HCT116 (cell line): ENCODE measurements around the gene NOC4L. TPM values are rescaled to one million over a fixed set of nuclear protein-coding genes. Genes with fewer than 3 reads are reported as not detected.
A peak's percentile ranks its signal among the peaks of the same experiment; 100 is the strongest.

Experiments
- ATAC-seq: fragments of 200-7000 bp; cut with Tn5 transposase; 2 replicates; pipeline ENCODE4 v1.9.1; 2020; ENCODE audit warnings: mild to moderate bottlenecking, moderate library complexity
- BruUV-seq: library from RNA; stranded (reverse); fragments of 400-500 nt; replicated peaks from 2 replicates; lab custom pipeline; 2021; lab: Mats Ljungman, UMichigan
- CTCF ChIA-PET: fragments of 300-600 bp; sonication (Branson Sonifier 250); formaldehyde crosslinking; loops from one replicate; lab custom pipeline; 2021; ENCODE audit warnings: antibody characterized with exemption; lab: Charles Lee
- POLR2A ChIA-PET: fragments of 300-600, 350-600 bp; sonication (Branson Sonifier 250); formaldehyde crosslinking; loops from one replicate; lab custom pipeline; 2021; ENCODE audit warnings: antibody characterized with exemption; lab: Charles Lee
- RAD21 ChIA-PET, 2 experiments: fragments of 300-600 bp; sonication (Branson Sonifier 250); formaldehyde crosslinking; loops; one replicate each; lab custom pipeline; 2023; ENCODE audit warnings: low total read pairs in 2 of 2; ENCODE audit not compliant: uncharacterized antibody in 2 of 2, unreplicated experiment in 2 of 2, low non-redundant PET in 1 of 2; lab: Charles Lee
- DNase-seq: peaks from one replicate; pipeline ENCODE4 v3.0.0-alpha.2; 2010; ENCODE audit warnings: low read depth, low spot score
- H2AFZ ChIP-seq: fragments of 200-600 bp; shearing (Covaris generic), sonication (generic); 2 replicates; pipeline ENCODE4 v1.6.1; 2017; ENCODE audit warnings: low read depth, mixed run types, mixed read lengths, antibody characterized with exemption, low read length; ENCODE audit not compliant: poor library complexity, severe bottlenecking
- H3K27ac ChIP-seq: 2 replicates; pipeline ENCODE4 v1.5.1; 2012; ENCODE audit warnings: low read depth, low read length
- H3K27me3 ChIP-seq: fragments of 200-600 bp; sonication (generic); 2 replicates; pipeline ENCODE4 v1.6.1; 2016; ENCODE audit warnings: mixed run types, low read length, mixed read lengths; ENCODE audit not compliant: insufficient read depth
- H3K36me3 ChIP-seq, 2 experiments: fragments of 200-500 bp in 1 of 2; fragments of 200-600 bp in 1 of 2; sonication (Bioruptor generic) in 1 of 2; sonication (generic) in 1 of 2; 2 replicates each; pipeline versions ENCODE4 v1.5.1 to v1.6.1; 2014 to 2016; ENCODE audit warnings: low read length in 2 of 2, inconsistent platforms in 1 of 2, mixed read lengths in 1 of 2, mixed run types in 1 of 2; ENCODE audit not compliant: insufficient read depth in 2 of 2, control insufficient read depth in 1 of 2
- H3K4me1 ChIP-seq, 2 experiments: fragments of 200-600 bp in 1 of 2; sonication (generic) in 1 of 2; 2 replicates each; pipeline versions ENCODE4 v1.5.1 to v1.6.1; 2012 to 2017; ENCODE audit warnings: low read length in 2 of 2, inconsistent platforms in 1 of 2, mild to moderate bottlenecking in 1 of 2, mixed read lengths in 1 of 2, mixed run types in 1 of 2, moderate library complexity in 1 of 2; ENCODE audit not compliant: insufficient read depth in 2 of 2, control insufficient read depth in 1 of 2
- H3K4me2 ChIP-seq: fragments of 200-600 bp; sonication (generic); 2 replicates; pipeline ENCODE4 v1.6.1; 2017; ENCODE audit warnings: mixed run types, low read length, mixed read lengths
- H3K4me3 ChIP-seq, 2 experiments: fragments of 200-600 bp in 1 of 2; sonication (generic) in 1 of 2; replicated peaks in 1 of 2; 2 replicates each; pipeline ENCODE4 v1.5.1; 2011 to 2016; ENCODE audit warnings: low read length in 2 of 2, control low read depth in 1 of 2, low read depth in 1 of 2, mild to moderate bottlenecking in 1 of 2, mixed read lengths in 1 of 2, mixed run types in 1 of 2
- H3K79me2 ChIP-seq: fragments of 200-600 bp; sonication (generic); 2 replicates; pipeline ENCODE4 v1.6.1; 2017; ENCODE audit warnings: mild to moderate bottlenecking, mixed run types, low read length, moderate library complexity, mixed read lengths; ENCODE audit not compliant: insufficient read depth
- H3K9ac ChIP-seq: fragments of 200-600 bp; sonication (generic); 2 replicates; pipeline ENCODE4 v1.6.1; 2016; ENCODE audit warnings: low read length, mixed read lengths
- H3K9me2 ChIP-seq: fragments of 200-600 bp; sonication (generic), shearing (Covaris generic); 2 replicates; pipeline ENCODE4 v1.6.1; 2017; ENCODE audit warnings: mixed run types, mild to moderate bottlenecking, moderate library complexity; ENCODE audit not compliant: insufficient read depth
- H3K9me3 ChIP-seq, 2 experiments: fragments of 200-500 bp in 1 of 2; fragments of 200-600 bp in 1 of 2; sonication (Bioruptor generic) in 1 of 2; sonication (generic) in 1 of 2; 2 replicates each; pipeline ENCODE4 v1.6.1; 2014 to 2017; ENCODE audit warnings: low read length in 2 of 2, mixed read lengths in 2 of 2, inconsistent platforms in 1 of 2, low read depth in 1 of 2, mild to moderate bottlenecking in 1 of 2, mixed run types in 1 of 2, moderate library complexity in 1 of 2; ENCODE audit not compliant: control insufficient read depth in 1 of 2, insufficient read depth in 1 of 2
- H4K20me1 ChIP-seq: fragments of 200-600 bp; sonication (generic), shearing (Covaris generic); 2 replicates; pipeline ENCODE4 v1.6.1; 2017; ENCODE audit warnings: mixed run types, mild to moderate bottlenecking, moderate library complexity; ENCODE audit not compliant: insufficient read depth
- EGR1 ChIP-seq: IDR thresholded peaks from 2 replicates; pipeline ENCODE4 v1.6.1; 2012; ENCODE audit warnings: low read depth
- ELF1 ChIP-seq: IDR thresholded peaks from 2 replicates; pipeline ENCODE4 v1.6.1; 2012; ENCODE audit warnings: low read depth, borderline replicate concordance
- EZH2phosphoT487 ChIP-seq: fragments of 200-600 bp; IDR thresholded peaks from 2 replicates; pipeline ENCODE4 v1.6.1; 2018; ENCODE audit warnings: antibody characterized with exemption, borderline replicate concordance
- FOSL1 ChIP-seq: IDR thresholded peaks from 2 replicates; pipeline ENCODE4 v1.6.1; 2012; ENCODE audit warnings: low read depth
- POLR2A ChIP-seq: IDR thresholded peaks from 2 replicates; pipeline ENCODE4 v1.7.0; 2011; ENCODE audit warnings: borderline replicate concordance; ENCODE audit not compliant: insufficient read depth, insufficient read length; ENCODE audit errors: extremely low read depth
- RAD21 ChIP-seq: IDR thresholded peaks from 2 replicates; pipeline ENCODE4 v1.6.1; 2012; ENCODE audit warnings: low read depth, mild to moderate bottlenecking
- SP1 ChIP-seq: IDR thresholded peaks from 2 replicates; pipeline ENCODE4 v1.6.1; 2012; ENCODE audit warnings: low read depth
- SRF ChIP-seq: IDR thresholded peaks from 2 replicates; pipeline ENCODE4 v1.6.1; 2012; ENCODE audit warnings: low read depth
- YY1 ChIP-seq: IDR thresholded peaks from 2 replicates; pipeline ENCODE4 v1.6.1; 2011; ENCODE audit warnings: low read length, low read depth, moderate library complexity, mild to moderate bottlenecking; ENCODE audit not compliant: insufficient replicate concordance; ENCODE audit errors: extremely low read depth
- ZNF274 ChIP-seq: fragments of 200-500 bp; sonication (Bioruptor generic); IDR thresholded peaks from 2 replicates; pipeline ENCODE4 v1.6.1; 2014; ENCODE audit warnings: mild to moderate bottlenecking, low read depth, low read length, inconsistent platforms
- intact Hi-C: fragments of 100-400 bp; cut with micrococcal nuclease; formaldehyde crosslinking; loops from 2 replicates; pipeline ENCODE4 v1.10.0; 2022
- total RNA-seq: library from RNA; stranded (reverse); gene quantifications from one replicate; pipeline ENCODE4 v1.2.1, GENCODE V29; 2021; ENCODE audit not compliant: unreplicated experiment
- TF ChIP-seq, protein P1 (sequence below): IDR thresholded peaks from 2 replicates; pipeline ENCODE4 v1.6.1; 2011; ENCODE audit warnings: mild to moderate bottlenecking, low read length, moderate library complexity; ENCODE audit not compliant: insufficient replicate concordance; ENCODE audit errors: extremely low read depth
- TF ChIP-seq, protein P2 (sequence below): IDR thresholded peaks from 2 replicates; pipeline ENCODE4 v1.6.1; 2012

NOC4L gene
- total RNA-seq, 1 experiment from 2014 or later: 47.6 TPM

- H3K9me2 ChIP-seq: no peaks in the 10 kb centered on the region
- CTCF ChIA-PET: interaction anchor here (1.0 to 1.5 kb wide), 2 partner anchors 251 to 252 kb away, joined by 3 to 5 read pairs; no protein-coding TSS in a partner anchor
- no TSS peak for BruUV-seq
- H3K27ac ChIP-seq: no peak overlapping the region
- peaks cover 0 to under 1% of the 10 kb centered on the region in 2 experiments; a peak in 1 of 4 replicates for H3K36me3 ChIP-seq
- POLR2A ChIA-PET: no interaction called here
- DNase-seq (no peak), ATAC-seq (peak; percentile 53)
- TF ChIP-seq FOSL1: no peak
- no peak for TF ChIP-seq ZNF274
- no peak for TF ChIP-seq ELF1
- TF ChIP-seq EGR1: no peak
- TF ChIP-seq, protein P1, sequence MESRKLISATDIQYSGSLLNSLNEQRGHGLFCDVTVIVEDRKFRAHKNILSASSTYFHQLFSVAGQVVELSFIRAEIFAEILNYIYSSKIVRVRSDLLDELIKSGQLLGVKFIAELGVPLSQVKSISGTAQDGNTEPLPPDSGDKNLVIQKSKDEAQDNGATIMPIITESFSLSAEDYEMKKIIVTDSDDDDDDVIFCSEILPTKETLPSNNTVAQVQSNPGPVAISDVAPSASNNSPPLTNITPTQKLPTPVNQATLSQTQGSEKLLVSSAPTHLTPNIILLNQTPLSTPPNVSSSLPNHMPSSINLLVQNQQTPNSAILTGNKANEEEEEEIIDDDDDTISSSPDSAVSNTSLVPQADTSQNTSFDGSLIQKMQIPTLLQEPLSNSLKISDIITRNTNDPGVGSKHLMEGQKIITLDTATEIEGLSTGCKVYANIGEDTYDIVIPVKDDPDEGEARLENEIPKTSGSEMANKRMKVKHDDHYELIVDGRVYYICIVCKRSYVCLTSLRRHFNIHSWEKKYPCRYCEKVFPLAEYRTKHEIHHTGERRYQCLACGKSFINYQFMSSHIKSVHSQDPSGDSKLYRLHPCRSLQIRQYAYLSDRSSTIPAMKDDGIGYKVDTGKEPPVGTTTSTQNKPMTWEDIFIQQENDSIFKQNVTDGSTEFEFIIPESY: no peak
- TF ChIP-seq, protein P2, sequence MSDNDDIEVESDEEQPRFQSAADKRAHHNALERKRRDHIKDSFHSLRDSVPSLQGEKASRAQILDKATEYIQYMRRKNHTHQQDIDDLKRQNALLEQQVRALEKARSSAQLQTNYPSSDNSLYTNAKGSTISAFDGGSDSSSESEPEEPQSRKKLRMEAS: no peak
- no peak for TF ChIP-seq RAD21
- TF ChIP-seq POLR2A: no peak
- TF ChIP-seq YY1: no peak
- TF ChIP-seq SRF: no peak
- TF ChIP-seq SP1: no peak
- no peak for TF ChIP-seq EZH2phosphoT487
- H2AFZ ChIP-seq: no peak overlapping the region
- intact Hi-C loops: no loop called here
- no peaks in the 10 kb centered on the region for H4K20me1 ChIP-seq
- H3K27me3 ChIP-seq: no peaks in the 10 kb centered on the region
- no peaks in the 10 kb centered on the region; a peak in 1 of 4 replicates for H3K9me3 ChIP-seq
- H3K4me2 ChIP-seq: no peak overlapping the region
- no peaks in the 10 kb centered on the region for H3K79me2 ChIP-seq
- no peak overlapping the region for H3K4me3 ChIP-seq
- no peak overlapping the region for H3K9ac ChIP-seq
- RAD21 ChIA-PET: interaction anchor here in 1 of 2 experiments (0.6 to 1.0 kb wide), 2 partner anchors 9 to 11 kb away, joined by 3 to 4 read pairs; no protein-coding TSS in a partner anchor
- H3K4me1 ChIP-seq: peaks cover 0 to 13% of the 10 kb centered on the region in 2 experiments; a peak in 1 of 4 replicates
These were observed 19.0 kb downstream of the NOC4L start for GRCh38 chr12:132163041-132163910.
